ENCODE data around the gene KCTD7. TPM values are rescaled to one million over a fixed set of nuclear protein-coding genes. Genes with fewer than 3 reads are reported as not detected.

KCTD7 gene
- total RNA-seq, 1 donor from 2014 or later = 11.6 TPM

DNA sequence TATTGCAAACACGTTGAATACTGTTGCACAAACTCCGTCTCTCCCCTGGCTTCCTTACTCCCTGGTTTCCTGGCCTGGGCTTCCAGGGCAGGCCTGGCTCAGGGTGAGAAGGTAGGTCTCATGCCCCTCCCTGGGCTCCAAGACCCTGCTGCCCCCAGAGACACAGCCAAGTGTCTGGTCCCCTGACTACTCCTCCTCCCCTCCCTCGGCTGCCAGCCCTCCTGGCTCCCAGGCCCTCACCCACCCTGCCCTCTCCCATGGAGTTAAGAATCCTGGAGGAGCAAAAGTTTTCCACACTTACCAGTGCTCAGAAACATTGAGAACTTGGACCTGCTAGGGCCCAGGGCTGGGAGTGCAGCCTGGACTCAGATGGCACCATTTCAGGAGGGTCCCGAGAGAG lies 64.7 kb downstream of the KCTD7 start:
- Histone ChIP-seq H3K4me3 (ENCODE audit: insufficient read depth, low read depth, low read length) (no peak overlapping the region), H3K36me3 (ENCODE audit: insufficient read depth, low read length) (no peaks in the 10 kb centered on the region), H2AFZ (ENCODE audit: low read depth, low read length) (no peak overlapping the region), H3K9me3 (ENCODE audit: insufficient read depth, low read depth, low read length) (no peaks in the 10 kb centered on the region), H4K20me1 (ENCODE audit: insufficient read depth, low read length) (peaks cover 16% of the 10 kb centered on the region), H3K79me2 (ENCODE audit: insufficient read depth, low read length) (peaks cover 22% of the 10 kb centered on the region), H3K27me3 (ENCODE audit: insufficient read depth, low read length) (no peaks in the 10 kb centered on the region), H3K27ac (ENCODE audit: low read depth, low read length) (no peak overlapping the region), H3K4me2 (ENCODE audit: low read length) (no peak overlapping the region), H3K4me1 (ENCODE audit: insufficient read depth, low read length) (peaks cover 9% of the 10 kb centered on the region), H3K9ac (ENCODE audit: low read length) (no peak overlapping the region)
- Mint-ChIP-seq H3K27ac (ENCODE audit: unreplicated experiment) (no peak overlapping the region), H3K27me3 (ENCODE audit: low read depth, unreplicated experiment) (no peaks in the 10 kb centered on the region), H3K4me3 (ENCODE audit: unreplicated experiment) (no peak overlapping the region), H3K4me1 (ENCODE audit: low read depth, unreplicated experiment) (peaks cover 2% of the 10 kb centered on the region), H3K36me3 (ENCODE audit: low read depth, unreplicated experiment) (peaks cover 11% of the 10 kb centered on the region), H3K9me3 (ENCODE audit: unreplicated experiment) (peaks cover 4% of the 10 kb centered on the region)
- FAIRE-seq (no peak), DNase-seq (ENCODE audit: low read depth) (no peak)
- TF ChIP-seq CTCF (IDR thresholded peaks at IDR 0.05; ENCODE audit: insufficient read depth, low read depth, low read length) (no peak), EZH2 (IDR thresholded peaks at IDR 0.05; ENCODE audit: insufficient read depth, low read length) (no peak)

Other genes starting within 250 kb of the KCTD7 start
- gene RABGEF1, start 111.9 kb downstream of the KCTD7 start, total RNA-seq = 31.4 and 33.2 TPM in 2 replicates